Fibroblast of pulmonary artery (primary cell): ENCODE measurements around the gene NTM.

Experiments
- DNase-seq: peaks from one replicate; pipeline ENCODE4 v3.0.0-alpha.2; 2010; ENCODE audit warnings: low read depth
- H3K4me3 ChIP-seq: replicated peaks from 2 replicates; pipeline ENCODE4 v1.5.1; 2011; ENCODE audit warnings: low read depth, mild to moderate bottlenecking, control low read depth, low read length, moderate library complexity
- TF ChIP-seq, protein P1 (sequence below): IDR thresholded peaks from 2 replicates; pipeline ENCODE4 v1.5.1; 2011; ENCODE audit warnings: mild to moderate bottlenecking, control low read depth, low read length, inconsistent platforms; ENCODE audit errors: missing control alignments

NTM gene

DNA sequence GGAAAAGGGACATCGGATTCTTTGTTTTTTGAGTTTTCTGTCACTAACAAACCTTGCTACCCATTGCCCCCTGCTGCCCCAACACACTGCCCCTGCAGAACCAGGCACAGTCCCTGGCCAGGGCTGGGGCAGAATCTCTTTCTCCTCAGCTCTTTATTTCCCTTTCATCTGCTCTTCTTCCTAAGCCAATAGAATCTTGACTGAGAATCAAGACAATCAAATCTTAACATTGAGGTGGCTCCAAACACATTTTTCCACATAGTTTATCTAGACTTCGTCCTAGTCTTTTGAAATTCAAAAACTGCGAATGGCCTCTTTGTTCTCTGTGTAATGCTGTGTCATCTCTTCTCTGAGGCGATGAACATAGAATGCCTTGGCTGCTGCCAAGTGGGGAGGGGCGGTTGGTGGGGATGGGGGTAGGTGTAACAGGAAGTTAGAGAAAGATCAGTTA lies 16.1 kb upstream of the NTM start:
- TF ChIP-seq, protein P1, sequence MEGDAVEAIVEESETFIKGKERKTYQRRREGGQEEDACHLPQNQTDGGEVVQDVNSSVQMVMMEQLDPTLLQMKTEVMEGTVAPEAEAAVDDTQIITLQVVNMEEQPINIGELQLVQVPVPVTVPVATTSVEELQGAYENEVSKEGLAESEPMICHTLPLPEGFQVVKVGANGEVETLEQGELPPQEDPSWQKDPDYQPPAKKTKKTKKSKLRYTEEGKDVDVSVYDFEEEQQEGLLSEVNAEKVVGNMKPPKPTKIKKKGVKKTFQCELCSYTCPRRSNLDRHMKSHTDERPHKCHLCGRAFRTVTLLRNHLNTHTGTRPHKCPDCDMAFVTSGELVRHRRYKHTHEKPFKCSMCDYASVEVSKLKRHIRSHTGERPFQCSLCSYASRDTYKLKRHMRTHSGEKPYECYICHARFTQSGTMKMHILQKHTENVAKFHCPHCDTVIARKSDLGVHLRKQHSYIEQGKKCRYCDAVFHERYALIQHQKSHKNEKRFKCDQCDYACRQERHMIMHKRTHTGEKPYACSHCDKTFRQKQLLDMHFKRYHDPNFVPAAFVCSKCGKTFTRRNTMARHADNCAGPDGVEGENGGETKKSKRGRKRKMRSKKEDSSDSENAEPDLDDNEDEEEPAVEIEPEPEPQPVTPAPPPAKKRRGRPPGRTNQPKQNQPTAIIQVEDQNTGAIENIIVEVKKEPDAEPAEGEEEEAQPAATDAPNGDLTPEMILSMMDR = no peak
- H3K4me3 ChIP-seq = no peak overlapping the region
- no peak for DNase-seq

DNA sequence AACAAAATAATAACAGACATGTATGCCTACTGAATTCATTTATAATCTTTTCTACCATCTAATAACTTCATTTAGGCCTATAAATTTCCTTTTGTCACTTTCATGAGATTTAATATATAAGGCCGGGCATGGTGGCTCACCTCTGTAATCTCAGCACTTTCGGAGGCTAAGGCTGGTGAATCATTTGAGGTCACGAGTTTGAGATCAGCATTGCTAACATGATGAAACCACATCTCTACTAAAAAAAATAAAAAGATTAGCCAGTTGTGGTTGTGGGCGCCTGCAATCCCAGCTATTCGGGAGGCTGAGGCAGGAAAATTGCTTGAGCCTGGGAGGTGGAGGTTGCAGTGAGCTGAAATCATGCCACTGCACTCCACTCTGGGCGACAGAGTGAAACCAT lies 14.2 kb upstream of the NTM start:
- TF ChIP-seq, protein P1 = no peak
- DNase-seq = no peak
- no peak overlapping the region for H3K4me3 ChIP-seq

DNA sequence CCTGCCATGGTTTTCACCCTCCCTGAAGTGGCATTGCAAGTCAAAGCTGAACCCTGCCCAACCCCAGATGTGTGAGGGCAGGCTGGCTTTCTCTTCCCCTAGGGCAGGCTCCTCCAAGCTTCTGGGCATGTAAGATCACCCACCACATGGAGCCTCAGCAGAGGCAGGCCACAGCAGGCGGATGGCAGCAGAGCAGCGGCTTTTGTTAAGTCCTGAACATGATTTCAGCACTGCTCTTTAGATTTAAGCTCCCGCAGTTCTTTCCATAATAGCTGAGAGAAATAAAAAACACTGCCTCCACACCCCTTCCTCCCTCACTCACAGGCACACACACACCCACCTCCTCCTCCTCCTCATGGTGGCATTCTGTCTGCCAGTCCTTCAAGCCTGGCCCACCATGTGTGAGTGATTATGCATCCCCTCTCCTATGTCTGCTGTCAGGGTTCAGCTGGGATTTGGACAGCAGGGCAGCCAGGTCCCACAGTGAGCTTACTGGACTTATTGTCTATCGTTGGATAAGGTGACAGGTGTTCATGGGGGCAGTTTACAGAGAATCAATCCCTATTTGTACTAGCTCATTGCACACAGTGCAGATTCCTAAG lies 5.0 kb upstream of the NTM start:
- TF ChIP-seq, protein P1 = no peak
- DNase-seq = no peak
- no peak overlapping the region for H3K4me3 ChIP-seq

DNA sequence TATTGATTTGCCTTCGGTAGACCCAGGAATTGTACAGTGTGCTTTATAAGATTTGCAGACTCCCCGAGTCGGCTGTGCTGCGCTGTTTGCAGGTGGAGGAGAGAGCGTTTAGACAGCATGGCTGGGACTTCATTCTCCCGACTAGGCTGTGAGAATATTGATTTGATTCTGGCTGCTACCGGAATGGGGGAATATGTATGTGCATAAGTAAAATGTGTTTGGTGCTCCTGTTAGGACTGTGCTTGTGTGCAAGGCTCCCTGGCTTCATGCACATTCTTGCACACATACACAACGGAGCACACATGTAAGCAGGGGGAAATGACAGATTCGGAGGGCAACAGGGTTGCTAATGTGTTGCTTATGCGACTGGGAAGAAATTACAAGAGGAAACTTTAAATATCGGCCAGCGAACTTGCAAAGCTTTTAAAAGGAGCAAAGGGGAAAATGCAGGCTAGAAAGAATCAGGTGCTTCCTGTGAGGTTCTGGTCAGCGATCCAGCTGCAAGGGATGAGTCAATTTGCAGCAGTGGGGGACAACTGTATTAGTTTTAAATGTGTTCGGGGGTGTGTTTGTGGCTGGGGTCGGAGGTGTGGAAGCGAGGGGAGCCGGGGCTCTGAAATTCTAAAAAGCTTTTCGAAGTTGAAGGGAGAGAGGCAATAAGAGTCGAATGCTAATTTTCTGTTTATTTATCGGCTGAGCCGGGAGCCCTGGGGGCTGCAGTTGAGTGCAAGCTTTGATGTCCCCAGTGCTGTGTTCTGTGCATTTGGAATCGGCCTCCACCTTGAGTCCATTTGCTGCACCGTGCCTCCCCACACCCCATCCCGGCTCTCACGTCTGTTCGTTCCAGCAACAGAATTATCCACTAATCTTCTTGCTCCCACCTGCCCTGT lies 731 bp downstream of the NTM start:
- H3K4me3 ChIP-seq = no peak overlapping the region
- no peak for DNase-seq
- TF ChIP-seq, protein P1 = no peak

DNA sequence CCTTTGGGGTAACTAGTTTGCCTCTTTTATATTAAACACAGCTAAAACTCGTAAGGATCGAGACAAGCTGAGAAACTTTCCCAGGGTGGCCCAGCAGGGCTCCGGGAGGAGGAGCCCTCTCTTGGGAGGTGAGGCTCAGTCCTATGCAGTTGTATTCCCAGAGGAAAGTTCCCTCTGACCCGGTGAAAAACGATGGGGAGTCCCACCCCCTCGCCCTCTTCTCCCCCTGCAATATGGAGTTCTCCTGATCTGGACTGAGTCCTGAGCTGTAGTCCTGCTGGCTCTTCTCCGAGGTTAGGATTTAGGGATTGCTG lies 1.3 kb downstream of the NTM start:
- TF ChIP-seq, protein P1 = no peak
- no peak overlapping the region for H3K4me3 ChIP-seq
- no peak for DNase-seq

DNA sequence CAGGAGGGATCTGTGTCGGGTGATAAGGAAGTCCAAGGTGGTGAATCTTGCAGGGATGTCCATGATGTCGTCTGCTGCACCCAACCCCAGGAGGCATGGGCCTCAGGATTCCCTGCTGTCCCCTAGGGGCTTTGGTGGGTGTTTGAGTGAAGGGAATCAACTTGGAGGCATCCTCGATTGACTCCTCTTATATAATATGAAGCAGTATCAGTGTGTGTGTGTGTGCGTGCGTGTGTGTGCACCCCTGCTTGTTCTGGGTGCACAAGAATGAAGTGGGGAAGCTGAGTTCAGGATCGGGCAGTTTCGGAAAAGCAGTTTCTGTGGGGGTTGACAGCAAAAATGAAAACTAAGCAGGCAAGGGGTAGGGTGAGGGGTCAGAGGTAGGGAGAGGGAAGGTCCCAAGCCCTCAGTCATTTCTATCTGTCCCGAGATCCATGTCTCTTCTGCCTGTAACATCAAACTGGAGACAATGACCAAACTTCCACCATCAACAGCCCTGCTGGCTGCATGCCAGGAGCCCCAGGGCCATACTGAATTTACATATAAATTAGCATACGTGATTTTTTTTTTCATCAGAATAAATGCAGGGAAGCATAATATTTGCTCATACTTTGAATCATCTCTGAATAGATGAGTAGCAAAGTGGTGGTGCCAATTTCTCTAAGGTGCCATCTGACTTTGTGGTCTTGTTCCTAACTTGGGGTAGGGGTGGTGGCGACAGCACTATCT lies 2.0 kb downstream of the NTM start:
- no peak for DNase-seq
- TF ChIP-seq, protein P1 = no peak
- no peak overlapping the region for H3K4me3 ChIP-seq
